ENCODE results near the gene ZNF488. TPM values are rescaled to one million over a fixed set of nuclear protein-coding genes. Genes with fewer than 3 reads are reported as not detected.

Gene ZNF488
- total RNA-seq, 5 donors from 2014 or later (not counting 1 experiment from before 2014, with no cell fraction given) = not detected

DNA sequence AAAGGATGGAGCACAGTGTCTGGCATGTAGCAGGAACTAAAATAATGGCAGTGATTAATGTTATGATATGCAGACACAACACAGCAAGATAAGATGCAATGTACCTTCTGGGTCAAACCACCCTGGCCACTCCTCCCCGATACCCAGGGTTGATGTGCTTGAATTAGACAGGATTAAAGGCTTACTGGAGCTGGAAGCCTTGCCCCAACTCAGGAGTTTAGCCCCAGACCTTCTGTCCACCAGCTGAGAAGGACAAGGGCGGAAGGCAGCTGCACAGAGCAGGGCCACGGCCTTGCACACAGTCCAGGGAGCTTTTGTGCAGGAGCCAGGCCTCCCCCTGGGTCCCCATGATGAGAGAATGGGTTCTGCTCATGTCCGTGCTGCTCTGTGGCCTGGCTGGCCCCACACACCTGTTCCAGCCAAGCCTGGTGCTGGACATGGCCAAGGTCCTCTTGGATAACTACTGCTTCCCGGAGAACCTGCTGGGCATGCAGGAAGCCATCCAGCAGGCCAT is 35.9 kb downstream of the ZNF488 start, which contains the start of gene RBP3:
Gene RBP3 (plus strand): TSS at position 226 of the 514 bp plus-strand sequence. CDS start 122 bp downstream, at position 348.
- POLR2A ChIA-PET = no interaction called here
- Histone ChIP-seq H3K27me3 (replicated peaks in 1 of 2; ENCODE audit: control insufficient read depth in 2 of 2, extremely low read depth in 1 of 2, insufficient read depth in 2 of 2, low read length in 1 of 2) (peaks cover 0 to 11% of the 10 kb centered on the region in 2 experiments), H3K9me3 (no peaks in the 10 kb centered on the region), H3K27ac (ENCODE audit: low read length) (no peak within 1 kb of the TSS), H3K4me1 (ENCODE audit: control insufficient read depth in 1 of 2, extremely low read depth in 1 of 2, insufficient read depth in 2 of 2, low read length in 2 of 2) (no peaks in the 10 kb centered on the region), H3K4me3 (ENCODE audit: control insufficient read depth in 1 of 2, extremely low read depth in 1 of 2, low read length in 1 of 2) (no peak within 1 kb of the TSS), H3K36me3 (ENCODE audit: control insufficient read depth in 2 of 2, extremely low read depth in 1 of 2, insufficient read depth in 1 of 2, low read length in 1 of 2) (no peaks in the 10 kb centered on the region)
- Mint-ChIP-seq H3K9me3 (no peaks in the 10 kb centered on the region), H3K27ac (no peak within 1 kb of the TSS), H3K36me3 (no peaks in the 10 kb centered on the region), H3K27me3 (no peaks in the 10 kb centered on the region), H3K4me1 (no peaks in the 10 kb centered on the region), H3K4me3 (no peak within 1 kb of the TSS)
- ATAC-seq (replicated peaks in 1 of 4) = no peak
- WGBS (ENCODE audit: insufficient coverage) = 78% methylated on average over 4 of the region's 5 CpGs
- CTCF ChIA-PET = interaction anchor here in 1 of 2 donors (0.5 kb wide), 1 partner anchor 1339 kb away, joined by 5 read pairs; no protein-coding TSS in a partner anchor
- no peak for DNase-seq

DNA sequence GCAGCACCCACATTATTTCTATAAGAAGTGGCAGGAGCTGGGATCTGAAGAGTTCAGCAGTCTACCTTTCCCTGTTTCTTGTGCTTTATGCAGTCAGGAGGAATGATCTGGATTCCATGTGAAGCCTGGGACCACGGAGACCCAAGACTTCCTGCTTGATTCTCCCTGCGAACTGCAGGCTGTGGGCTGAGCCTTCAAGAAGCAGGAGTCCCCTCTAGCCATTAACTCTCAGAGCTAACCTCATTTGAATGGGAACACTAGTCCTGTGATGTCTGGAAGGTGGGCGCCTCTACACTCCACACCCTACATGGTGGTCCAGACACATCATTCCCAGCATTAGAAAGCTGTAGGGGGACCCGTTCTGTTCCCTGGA is 36.8 kb downstream of the ZNF488 start:
- Mint-ChIP-seq H3K27ac (no peak overlapping the region), H3K36me3 (no peaks in the 10 kb centered on the region), H3K4me1 (no peaks in the 10 kb centered on the region), H3K4me3 (no peak overlapping the region), H3K9me3 (no peaks in the 10 kb centered on the region), H3K27me3 (no peaks in the 10 kb centered on the region)
- H3K27ac ChIP-seq (ENCODE audit: low read length) = no peak overlapping the region
- ATAC-seq (replicated peaks in 1 of 4) = no peak
- no peak for DNase-seq
- 38% methylated on average over 1 of the region's 4 CpGs for WGBS (ENCODE audit: insufficient coverage)
- ChIA-PET POLR2A (no interaction called here), CTCF (no interaction called here)
- no peaks in the 10 kb centered on the region for H3K9me3 ChIP-seq
- peaks cover 0 to 11% of the 10 kb centered on the region in 2 experiments for H3K27me3 ChIP-seq (replicated peaks in 1 of 2; ENCODE audit: control insufficient read depth in 2 of 2, extremely low read depth in 1 of 2, insufficient read depth in 2 of 2, low read length in 1 of 2)
- H3K4me3 ChIP-seq (ENCODE audit: control insufficient read depth in 1 of 2, extremely low read depth in 1 of 2, low read length in 1 of 2) = no peak overlapping the region
- H3K36me3 ChIP-seq (ENCODE audit: control insufficient read depth in 2 of 2, extremely low read depth in 1 of 2, insufficient read depth in 1 of 2, low read length in 1 of 2) = no peaks in the 10 kb centered on the region
- H3K4me1 ChIP-seq (ENCODE audit: control insufficient read depth in 1 of 2, extremely low read depth in 1 of 2, insufficient read depth in 2 of 2, low read length in 2 of 2) = no peaks in the 10 kb centered on the region

GRCh38 chr10:47346581-47347302 is 37.4 kb downstream of the ZNF488 start:
- Mint-ChIP-seq H3K4me3 (no peak overlapping the region), H3K36me3 (no peaks in the 10 kb centered on the region), H3K27ac (no peak overlapping the region), H3K9me3 (no peaks in the 10 kb centered on the region), H3K27me3 (no peaks in the 10 kb centered on the region), H3K4me1 (no peaks in the 10 kb centered on the region)
- CTCF ChIA-PET = no interaction called here
- H3K4me1 ChIP-seq (ENCODE audit: control insufficient read depth in 1 of 2, extremely low read depth in 1 of 2, insufficient read depth in 2 of 2, low read length in 2 of 2) = no peaks in the 10 kb centered on the region
- no peak overlapping the region for H3K4me3 ChIP-seq (ENCODE audit: control insufficient read depth in 1 of 2, extremely low read depth in 1 of 2, low read length in 1 of 2)
- POLR2A ChIA-PET = no interaction called here
- DNase-seq (no peak), ATAC-seq (replicated peaks in 1 of 4) (no peak)
- no peaks in the 10 kb centered on the region for H3K9me3 ChIP-seq
- no peak overlapping the region for H3K27ac ChIP-seq (ENCODE audit: low read length)
- H3K27me3 ChIP-seq (replicated peaks in 1 of 2; ENCODE audit: control insufficient read depth in 2 of 2, extremely low read depth in 1 of 2, insufficient read depth in 2 of 2, low read length in 1 of 2) = peaks cover 0 to 8% of the 10 kb centered on the region in 2 experiments
- 70% methylated on average over 7 of the region's 13 CpGs for WGBS (ENCODE audit: insufficient coverage)
- H3K36me3 ChIP-seq (ENCODE audit: control insufficient read depth in 2 of 2, extremely low read depth in 1 of 2, insufficient read depth in 1 of 2, low read length in 1 of 2) = no peaks in the 10 kb centered on the region

DNA sequence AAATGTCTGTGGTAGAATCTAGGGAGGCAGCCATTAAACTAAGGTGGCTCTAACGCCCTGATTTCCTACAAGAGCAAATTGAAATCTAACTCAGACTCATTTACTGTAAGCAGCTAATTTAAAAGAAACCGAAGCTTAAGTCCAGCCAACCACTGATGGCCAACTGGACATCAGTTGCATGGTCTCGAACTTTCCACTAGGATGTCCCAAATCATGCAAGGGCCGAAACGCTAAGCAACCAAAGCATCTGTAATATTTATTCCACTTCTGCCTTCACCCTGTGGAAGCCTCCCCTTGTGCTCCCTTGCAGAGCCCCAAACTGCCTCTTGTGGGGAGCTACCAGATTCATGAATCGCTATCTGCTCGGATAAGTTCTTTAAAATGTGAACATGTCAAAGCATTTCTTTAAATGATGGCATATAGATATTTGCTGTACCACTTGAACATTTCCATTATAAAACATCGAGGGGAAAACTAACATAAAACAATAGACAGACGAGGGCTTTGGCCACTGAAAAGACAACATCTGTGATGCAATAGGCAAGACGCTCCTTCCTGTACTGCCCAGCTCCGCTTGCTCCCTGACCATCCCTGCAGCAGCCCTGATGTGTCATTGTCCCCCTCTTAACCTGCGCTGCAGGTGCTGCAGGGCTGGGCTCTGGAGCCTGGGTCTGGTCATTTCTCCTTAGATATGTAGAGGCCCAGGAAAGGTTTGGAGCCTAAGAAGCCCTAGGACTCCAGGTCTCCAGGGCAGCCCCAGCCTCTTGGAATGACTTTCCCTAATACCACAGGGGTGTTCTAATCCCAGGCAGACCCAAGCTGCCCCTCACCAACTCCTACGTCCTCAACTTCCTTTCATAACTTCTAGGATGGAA is 38.9 kb downstream of the ZNF488 start:
- 69% methylated on average over 9 of the region's 13 CpGs for WGBS (ENCODE audit: insufficient coverage)
- ChIA-PET CTCF (interaction anchor here in 1 of 2 donors (0.8 kb wide), 1 partner anchor 321 kb away, joined by 3 read pairs; no protein-coding TSS in a partner anchor), POLR2A (no interaction called here)
- no peaks in the 10 kb centered on the region for H3K9me3 Mint-ChIP-seq
- H3K4me3 ChIP-seq (ENCODE audit: control insufficient read depth in 1 of 2, extremely low read depth in 1 of 2, low read length in 1 of 2) = no peak overlapping the region
- no peaks in the 10 kb centered on the region for H3K36me3 Mint-ChIP-seq
- H3K27ac Mint-ChIP-seq = no peak overlapping the region
- H3K27ac ChIP-seq (ENCODE audit: low read length) = no peak overlapping the region
- H3K4me1 Mint-ChIP-seq = peaks cover 0 to 3% (median 0%) of the 10 kb centered on the region in 3 donors
- DNase-seq (no peak), ATAC-seq (replicated peaks in 1 of 4) (no peak)
- no peaks in the 10 kb centered on the region for H3K36me3 ChIP-seq (ENCODE audit: control insufficient read depth in 2 of 2, extremely low read depth in 1 of 2, insufficient read depth in 1 of 2, low read length in 1 of 2)
- peaks cover 0 to 11% of the 10 kb centered on the region in 2 experiments for H3K27me3 ChIP-seq (replicated peaks in 1 of 2; ENCODE audit: control insufficient read depth in 2 of 2, extremely low read depth in 1 of 2, insufficient read depth in 2 of 2, low read length in 1 of 2)
- peaks cover 7 to 9% of the 10 kb centered on the region in 2 donors for H3K27me3 Mint-ChIP-seq
- H3K9me3 ChIP-seq = no peaks in the 10 kb centered on the region
- no peaks in the 10 kb centered on the region for H3K4me1 ChIP-seq (ENCODE audit: control insufficient read depth in 1 of 2, extremely low read depth in 1 of 2, insufficient read depth in 2 of 2, low read length in 2 of 2)
- H3K4me3 Mint-ChIP-seq = no peak overlapping the region

GRCh38 chr10:47340608-47341170 is 43.4 kb downstream of the ZNF488 start:
- Histone ChIP-seq H3K9me3 (no peaks in the 10 kb centered on the region), H3K27ac (ENCODE audit: low read length) (no peak overlapping the region), H3K27me3 (replicated peaks in 1 of 2; ENCODE audit: control insufficient read depth in 2 of 2, extremely low read depth in 1 of 2, insufficient read depth in 2 of 2, low read length in 1 of 2) (peaks cover 0 to 12% of the 10 kb centered on the region in 2 experiments), H3K4me1 (ENCODE audit: control insufficient read depth in 1 of 2, extremely low read depth in 1 of 2, insufficient read depth in 2 of 2, low read length in 2 of 2) (no peaks in the 10 kb centered on the region), H3K4me3 (ENCODE audit: control insufficient read depth in 1 of 2, extremely low read depth in 1 of 2, low read length in 1 of 2) (no peak overlapping the region), H3K36me3 (ENCODE audit: control insufficient read depth in 2 of 2, extremely low read depth in 1 of 2, insufficient read depth in 1 of 2, low read length in 1 of 2) (no peaks in the 10 kb centered on the region)
- POLR2A ChIA-PET = no interaction called here
- Mint-ChIP-seq H3K4me3 (no peak overlapping the region), H3K27ac (peak overlapping the region in 1 of 2 donors; percentile 3), H3K36me3 (no peaks in the 10 kb centered on the region), H3K27me3 (peaks cover 13 to 24% of the 10 kb centered on the region in 2 donors), H3K4me1 (peaks cover 0 to 3% (median 0%) of the 10 kb centered on the region in 3 donors), H3K9me3 (no peaks in the 10 kb centered on the region)
- DNase-seq (peak; percentile 19 to 78 (median 56)), ATAC-seq (replicated peaks in 1 of 4) (peak; percentile 48 to 68 (median 64))
- WGBS (ENCODE audit: insufficient coverage) = 48% methylated on average over 2 of the region's 5 CpGs
- CTCF ChIA-PET = interaction anchor here (1.0 to 1.6 kb wide), 5 partner anchors 15 to 316 kb away, joined by 3 to 9 read pairs (median 5); no protein-coding TSS in a partner anchor
